HepG2 (cell line): ENCODE measurements around the gene BAIAP2L1. TPM values are rescaled to one million over a fixed set of nuclear protein-coding genes. Genes with fewer than 3 reads are reported as not detected.
A peak's percentile ranks its signal among the peaks of the same experiment; 100 is the strongest.
"Not testable (repeated sequence)": the region's sequence is repeated elsewhere in the genome, so short reads cannot be mapped to it uniquely, and the experiment has no call there.

Experiments used
- ARID5B ChIP-seq: IDR thresholded peaks from 2 replicates; pipeline ENCODE4 v1.4.0; 2020; ENCODE audit warnings: mild to moderate bottlenecking, missing genetic modification reagents
- BHLHE40 ChIP-seq: IDR thresholded peaks from 2 replicates; pipeline ENCODE4 v1.6.1; 2011; ENCODE audit warnings: low read length, improper control_type of control experiment
- DPF2 ChIP-seq: sonication (generic); formaldehyde crosslinking; IDR thresholded peaks from 2 replicates; pipeline ENCODE4 v1.4.0; 2020; ENCODE audit warnings: mild to moderate bottlenecking, low read depth, missing genetic modification reagents, borderline replicate concordance
- FOXP4 ChIP-seq: sonication (generic); formaldehyde crosslinking; IDR thresholded peaks from 2 replicates; pipeline ENCODE4 v1.4.0; 2020; ENCODE audit warnings: missing genetic modification reagents
- KAT8 ChIP-seq: IDR thresholded peaks from 2 replicates; pipeline ENCODE4 v1.6.1; 2016; ENCODE audit warnings: missing genetic modification reagents, missing compliant biosample characterization
- MAFF ChIP-seq: IDR thresholded peaks from 2 replicates; pipeline ENCODE4 v1.6.1; 2011; ENCODE audit warnings: low read depth, low read length, improper control_type of control experiment
- MLX ChIP-seq: IDR thresholded peaks from 2 replicates; pipeline ENCODE4 v1.6.1; 2016
- MTA1 ChIP-seq: sonication (generic); formaldehyde crosslinking; IDR thresholded peaks from 2 replicates; pipeline ENCODE4 v1.4.0; 2020; ENCODE audit warnings: missing genetic modification reagents, mild to moderate bottlenecking, borderline replicate concordance
- MXI1 ChIP-seq: IDR thresholded peaks from 3 replicates; pipeline ENCODE4 v1.6.1; 2012; ENCODE audit warnings: low read depth, low read length, inconsistent platforms, borderline replicate concordance
- NCOR1 ChIP-seq: fragments of 200-600 bp; sonication (generic); IDR thresholded peaks from 2 replicates; pipeline ENCODE4 v1.7.0; 2017; ENCODE audit warnings: antibody characterized with exemption, low read length, borderline replicate concordance
- SOX6 ChIP-seq, 2 experiments: fragments of 450-650 bp in 1 of 2; sonication (generic) in 1 of 2; formaldehyde crosslinking in 1 of 2; IDR thresholded peaks; 2 replicates each; pipeline versions ENCODE4 v1.4.0 to v1.6.1; 2017 to 2020; ENCODE audit warnings: antibody characterized with exemption in 1 of 2, mild to moderate bottlenecking in 1 of 2, missing genetic modification reagents in 1 of 2
- SP1 ChIP-seq, 2 experiments: fragments of 450-650 bp in 1 of 2; sonication (generic) in 1 of 2; formaldehyde crosslinking in 1 of 2; IDR thresholded peaks; 2 replicates each; pipeline versions ENCODE4 v1.4.0 to v1.6.1; 2016 to 2020; ENCODE audit warnings: missing genetic modification reagents in 1 of 2
- TCF7 ChIP-seq: sonication (generic); IDR thresholded peaks from 2 replicates; pipeline ENCODE4 v1.6.1; 2016; ENCODE audit warnings: antibody characterized with exemption, low read depth
- polyA plus RNA-seq, 8 experiments: library from polyadenylated mRNA; depleted of rRNA in 3 of 8; stranded (reverse) in 7 of 8; unstranded in 1 of 8; fragments of >200 nt; fragmentation: Illumina TruSeq in 4 of 8; extraction: Trizol in 4 of 8; gene quantifications; 2 replicates each; pipeline versions ENCODE4 v1.2.1 to v1.2.3, GENCODE V29; 2011 to 2016; ENCODE audit warnings: low read depth in 4 of 8, missing spikeins in 1 of 8, mixed read lengths in 1 of 8; ENCODE audit not compliant: insufficient read depth in 1 of 8
- total RNA-seq, 5 experiments: library from RNA; depleted of rRNA; stranded (reverse); fragments of >200 nt; fragmentation: Illumina TruSeq; extraction: Trizol; gene quantifications; 2 replicates each; pipeline ENCODE4 v1.2.3, GENCODE V29; 2016; ENCODE audit warnings: low read depth in 1 of 5
- TF ChIP-seq, protein P1 (sequence below): sonication (generic); formaldehyde crosslinking; IDR thresholded peaks from 2 replicates; pipeline ENCODE4 v1.4.0; 2020; ENCODE audit warnings: missing genetic modification reagents
- TF ChIP-seq, protein P2 (sequence below): sonication (generic); formaldehyde crosslinking; IDR thresholded peaks from 2 replicates; pipeline ENCODE4 v1.5.1; 2020; ENCODE audit warnings: mild to moderate bottlenecking, missing genetic modification reagents, moderate library complexity

The BAIAP2L1 gene
- total and polyA plus RNA-seq, 2 of the 13 experiments (the other 11 are each of a cell fraction or from before 2014, with no cell fraction given): 13.0 to 21.5 TPM

DNA sequence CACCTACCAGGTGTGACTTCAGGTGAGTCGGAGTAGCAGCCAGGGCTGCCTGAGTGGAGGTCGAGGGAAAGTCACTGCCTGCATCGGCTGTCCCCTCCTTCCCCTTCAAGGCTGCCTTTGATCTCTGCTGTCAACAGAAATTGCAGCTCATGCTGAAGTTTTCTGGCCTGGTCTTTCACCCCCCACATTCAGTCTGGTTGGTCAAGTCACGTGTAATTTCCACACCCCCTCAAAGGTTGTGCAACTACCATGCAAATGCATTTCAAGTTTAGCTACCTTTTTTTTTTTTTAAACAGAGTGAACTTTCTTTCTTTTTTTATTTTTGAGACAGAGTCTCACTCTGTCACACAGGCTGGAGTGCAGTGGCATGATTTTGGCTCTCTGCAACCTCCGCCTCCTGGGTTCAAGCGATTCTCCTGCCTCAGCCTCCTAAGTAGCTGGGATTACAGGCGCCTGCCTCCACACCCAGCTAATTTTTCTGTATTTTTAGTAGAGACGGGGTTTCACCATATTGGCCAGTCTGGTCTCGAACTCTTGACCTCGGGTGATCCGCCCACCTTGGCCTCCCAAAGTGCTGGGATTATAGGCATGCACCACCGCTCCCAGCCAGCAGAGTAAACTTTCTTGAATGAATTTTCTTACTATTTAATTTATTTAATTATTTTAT lies 16.8 kb upstream of the BAIAP2L1 start (continued):
- TF ChIP-seq MLX (CRISPR knock-in tag) (0 out of 2 replicates have a peak, but pooled peaks have one; percentile 72), ARID5B (CRISPR knock-in tag) (peak; percentile 91), SOX6 (CRISPR knock-in tag; IDR thresholded peaks at IDR 0.05) (peak; percentile 86), KAT8 (peak; percentile 41; the same call in 1 of the 2 replicates), MAFF (0 out of 2 replicates have a peak, but pooled peaks have one; percentile 20), MXI1 (peak; percentile 62; the same call in 1 of the 3 replicates), DPF2 (CRISPR knock-in tag) (0 out of 2 replicates have a peak, but pooled peaks have one; percentile 34), MTA1 (CRISPR knock-in tag) (peak; percentile 82; the same call in 1 of the 2 replicates), BHLHE40 (peak; percentile 97), FOXP4 (CRISPR knock-in tag) (peak; percentile 90), SP1 (CRISPR knock-in tag; IDR thresholded peaks at IDR 0.05) (0 out of 2 replicates have a peak, but pooled peaks have one; percentile 8), TCF7 (peak; percentile 94), NCOR1 (peak; percentile 78; the same call in 1 of the 2 replicates)
- TF ChIP-seq, protein P1, sequence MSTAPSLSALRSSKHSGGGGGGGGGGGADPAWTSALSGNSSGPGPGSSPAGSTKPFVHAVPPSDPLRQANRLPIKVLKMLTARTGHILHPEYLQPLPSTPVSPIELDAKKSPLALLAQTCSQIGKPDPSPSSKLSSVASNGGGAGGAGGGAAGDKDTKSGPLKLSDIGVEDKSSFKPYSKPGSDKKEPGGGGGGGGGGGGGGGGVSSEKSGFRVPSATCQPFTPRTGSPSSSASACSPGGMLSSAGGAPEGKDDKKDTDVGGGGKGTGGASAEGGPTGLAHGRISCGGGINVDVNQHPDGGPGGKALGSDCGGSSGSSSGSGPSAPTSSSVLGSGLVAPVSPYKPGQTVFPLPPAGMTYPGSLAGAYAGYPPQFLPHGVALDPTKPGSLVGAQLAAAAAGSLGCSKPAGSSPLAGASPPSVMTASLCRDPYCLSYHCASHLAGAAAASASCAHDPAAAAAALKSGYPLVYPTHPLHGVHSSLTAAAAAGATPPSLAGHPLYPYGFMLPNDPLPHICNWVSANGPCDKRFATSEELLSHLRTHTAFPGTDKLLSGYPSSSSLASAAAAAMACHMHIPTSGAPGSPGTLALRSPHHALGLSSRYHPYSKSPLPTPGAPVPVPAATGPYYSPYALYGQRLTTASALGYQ (CRISPR knock-in tag): peak; percentile 76
- not testable (repeated sequence) for TF ChIP-seq SOX6, SP1 (IDR thresholded peaks at IDR 0.05)
- TF ChIP-seq, protein P2, sequence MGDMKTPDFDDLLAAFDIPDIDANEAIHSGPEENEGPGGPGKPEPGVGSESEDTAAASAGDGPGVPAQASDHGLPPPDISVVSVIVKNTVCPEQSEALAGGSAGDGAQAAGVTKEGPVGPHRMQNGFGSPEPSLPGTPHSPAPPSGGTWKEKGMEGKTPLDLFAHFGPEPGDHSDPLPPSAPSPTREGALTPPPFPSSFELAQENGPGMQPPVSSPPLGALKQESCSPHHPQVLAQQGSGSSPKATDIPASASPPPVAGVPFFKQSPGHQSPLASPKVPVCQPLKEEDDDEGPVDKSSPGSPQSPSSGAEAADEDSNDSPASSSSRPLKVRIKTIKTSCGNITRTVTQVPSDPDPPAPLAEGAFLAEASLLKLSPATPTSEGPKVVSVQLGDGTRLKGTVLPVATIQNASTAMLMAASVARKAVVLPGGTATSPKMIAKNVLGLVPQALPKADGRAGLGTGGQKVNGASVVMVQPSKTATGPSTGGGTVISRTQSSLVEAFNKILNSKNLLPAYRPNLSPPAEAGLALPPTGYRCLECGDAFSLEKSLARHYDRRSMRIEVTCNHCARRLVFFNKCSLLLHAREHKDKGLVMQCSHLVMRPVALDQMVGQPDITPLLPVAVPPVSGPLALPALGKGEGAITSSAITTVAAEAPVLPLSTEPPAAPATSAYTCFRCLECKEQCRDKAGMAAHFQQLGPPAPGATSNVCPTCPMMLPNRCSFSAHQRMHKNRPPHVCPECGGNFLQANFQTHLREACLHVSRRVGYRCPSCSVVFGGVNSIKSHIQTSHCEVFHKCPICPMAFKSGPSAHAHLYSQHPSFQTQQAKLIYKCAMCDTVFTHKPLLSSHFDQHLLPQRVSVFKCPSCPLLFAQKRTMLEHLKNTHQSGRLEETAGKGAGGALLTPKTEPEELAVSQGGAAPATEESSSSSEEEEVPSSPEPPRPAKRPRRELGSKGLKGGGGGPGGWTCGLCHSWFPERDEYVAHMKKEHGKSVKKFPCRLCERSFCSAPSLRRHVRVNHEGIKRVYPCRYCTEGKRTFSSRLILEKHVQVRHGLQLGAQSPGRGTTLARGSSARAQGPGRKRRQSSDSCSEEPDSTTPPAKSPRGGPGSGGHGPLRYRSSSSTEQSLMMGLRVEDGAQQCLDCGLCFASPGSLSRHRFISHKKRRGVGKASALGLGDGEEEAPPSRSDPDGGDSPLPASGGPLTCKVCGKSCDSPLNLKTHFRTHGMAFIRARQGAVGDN (CRISPR knock-in tag): peak; percentile 64
